ENCODE data around the gene POFUT1.

- TF ChIP-seq CTCF (optimal IDR thresholded peaks at IDR 0.05 in 1 of 3, IDR thresholded peaks at IDR 0.05 in 1 of 3, conservative IDR thresholded peaks at IDR 0.05 in 1 of 3; ENCODE audit: extremely low read depth in 1 of 3, insufficient read depth in 2 of 3, low read length in 3 of 3) (no peak), EZH2 (IDR thresholded peaks at IDR 0.05; ENCODE audit: low read length) (no peak)
Observed at GRCh38 chr20:32206760-32207625, 687 bp upstream of the POFUT1 start.
